ENCODE measurements around the gene KATNA1. TPM values are rescaled to one million over a fixed set of nuclear protein-coding genes. Genes with fewer than 3 reads are reported as not detected.

KATNA1 gene
- total and polyA plus RNA-seq, 9 of the 15 experiments (the other 6 are each of a cell fraction or from before 2014, with no cell fraction given) = 22.5 to 76.9 (median 45.0) TPM

GRCh38 chr6:149545258-149545753 lies 103.2 kb downstream of the KATNA1 start (continued):
- peak; percentile 41 for TF ChIP-seq CTCFL (IDR thresholded peaks at IDR 0.05; ENCODE audit: borderline replicate concordance, insufficient read depth, low read depth, low read length, poor library complexity, severe bottlenecking)
- peak; percentile 55; the same call in 1 of the 2 replicates for TF ChIP-seq HMBOX1 (IDR thresholded peaks at IDR 0.05)
- 0 out of 4 replicates have a peak, but pooled peaks have one; percentile 14 to 45 for TF ChIP-seq ARNT (IDR thresholded peaks at IDR 0.05)
- no peak for TF ChIP-seq SREBF1 (IDR thresholded peaks at IDR 0.05; ENCODE audit: borderline replicate concordance, low read depth, low read length)
- no peak for TF ChIP-seq ZBTB34 (CRISPR knock-in tag; IDR thresholded peaks at IDR 0.05)
- 0 out of 2 replicates have a peak, but pooled peaks have one; percentile 36 for TF ChIP-seq HOMEZ (CRISPR knock-in tag; IDR thresholded peaks at IDR 0.05)
- TF ChIP-seq PRDM10 (IDR thresholded peaks at IDR 0.05; ENCODE audit: partially characterized antibody) = no peak
- TF ChIP-seq NFRKB (IDR thresholded peaks at IDR 0.05; ENCODE audit: low read depth) = no peak; the same call in 1 of the 2 replicates
- no peak for TF ChIP-seq STAT5B (CRISPR knock-in tag; IDR thresholded peaks at IDR 0.05)
- TF ChIP-seq SRSF7 (optimal IDR thresholded peaks at IDR 0.05; ENCODE audit: low read depth, low read length) = no peak
- TF ChIP-seq NELFE (IDR thresholded peaks at IDR 0.05; ENCODE audit: insufficient read depth, insufficient read length) = no peak
- TF ChIP-seq RBM17 (IDR thresholded peaks at IDR 0.05; ENCODE audit: borderline replicate concordance, low read depth, low read length) = no peak
- TF ChIP-seq NFYB (IDR thresholded peaks at IDR 0.05; ENCODE audit: extremely low read depth, insufficient read length) = no peak
